ENCODE data around the gene CSNK2A2.
A peak's percentile ranks its signal among the peaks of the same experiment; 100 is the strongest.

CSNK2A2 gene

DNA sequence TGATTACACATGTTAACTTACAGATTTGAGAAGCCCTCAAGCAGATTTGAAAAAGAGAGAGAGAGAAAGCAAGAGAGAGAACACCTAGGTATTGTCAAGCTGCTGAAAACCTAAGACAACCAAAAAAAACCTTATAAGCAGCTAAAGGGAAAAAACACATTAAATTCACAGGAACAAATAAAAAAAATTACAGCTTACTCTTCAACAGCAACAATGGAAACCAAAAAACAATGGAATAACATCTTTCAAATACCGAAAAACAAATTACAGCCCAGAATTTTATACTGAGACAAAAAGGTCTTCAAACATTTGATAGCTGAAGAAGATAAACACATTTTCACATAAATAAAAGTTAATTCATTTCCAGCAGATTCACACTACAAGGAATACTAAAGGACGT lies 60.3 kb downstream of the CSNK2A2 start:
- DNase-seq = no peak

DNA sequence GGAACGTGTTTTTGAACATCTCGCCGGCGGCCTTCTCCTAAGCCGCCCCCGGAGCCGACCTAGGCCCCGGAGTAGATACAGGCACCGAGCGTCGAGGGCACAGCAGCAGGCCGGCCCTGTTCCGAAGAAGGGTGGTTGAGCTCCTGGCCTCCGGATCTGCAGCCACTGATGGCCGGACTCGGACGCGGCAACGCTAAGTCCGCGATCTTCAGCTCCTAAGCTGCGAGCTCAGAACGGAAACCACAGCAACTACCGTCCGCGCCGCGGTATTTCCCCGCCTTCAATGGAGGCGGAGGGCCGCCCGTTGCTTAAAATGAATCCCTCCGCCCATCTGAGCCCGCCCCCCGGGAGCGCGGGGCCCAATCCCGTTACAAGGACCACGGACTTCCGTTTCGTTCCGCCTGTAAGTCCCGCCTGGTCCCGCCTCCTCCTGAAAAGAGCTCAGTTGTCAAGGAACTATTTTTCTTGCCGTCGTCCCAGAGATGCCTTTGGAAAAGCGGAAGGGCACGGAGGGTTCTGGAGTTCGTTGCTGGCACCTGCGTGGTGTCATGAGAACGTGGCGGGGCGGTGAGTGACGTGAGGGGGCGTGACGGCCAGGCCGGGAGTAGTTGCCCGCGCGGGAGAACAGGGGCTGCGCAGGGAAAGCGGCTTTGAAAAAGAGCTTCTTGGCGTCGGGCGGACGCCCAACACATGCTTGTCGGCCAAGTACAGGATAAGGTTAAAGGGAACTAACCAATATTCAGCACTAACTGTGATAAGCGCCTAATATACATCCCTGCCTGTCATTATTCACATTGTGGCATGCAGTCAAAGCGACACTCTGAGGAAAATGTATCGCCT lies 68.6 kb downstream of the CSNK2A2 start, which contains the start of gene CFAP20:
Gene CFAP20 (minus strand): TSS at position 285 of the 840 bp plus-strand sequence. CDS start 266 bp downstream, at position 19.
- DNase-seq = peak; percentile 99

DNA sequence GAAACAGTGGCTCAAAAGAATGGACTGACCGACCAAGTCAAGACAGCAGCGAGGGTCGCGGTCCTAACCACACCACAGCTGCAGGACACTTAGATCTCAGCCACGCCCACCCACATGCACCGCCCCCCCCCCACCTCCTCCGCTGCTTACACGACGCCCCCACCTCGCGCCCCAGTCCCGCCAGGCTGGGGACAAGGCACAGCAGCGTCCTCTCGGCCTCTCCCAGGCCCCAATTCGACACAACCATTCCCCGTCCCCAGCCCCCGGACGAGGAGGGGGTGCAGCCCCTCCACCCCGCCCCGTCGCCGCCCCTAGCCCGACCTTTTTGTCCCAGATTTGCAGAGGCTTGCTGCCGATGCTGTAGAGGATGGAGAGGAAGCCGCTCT lies 69.2 kb downstream of the CSNK2A2 start:
- peak; percentile 50 for DNase-seq

DNA sequence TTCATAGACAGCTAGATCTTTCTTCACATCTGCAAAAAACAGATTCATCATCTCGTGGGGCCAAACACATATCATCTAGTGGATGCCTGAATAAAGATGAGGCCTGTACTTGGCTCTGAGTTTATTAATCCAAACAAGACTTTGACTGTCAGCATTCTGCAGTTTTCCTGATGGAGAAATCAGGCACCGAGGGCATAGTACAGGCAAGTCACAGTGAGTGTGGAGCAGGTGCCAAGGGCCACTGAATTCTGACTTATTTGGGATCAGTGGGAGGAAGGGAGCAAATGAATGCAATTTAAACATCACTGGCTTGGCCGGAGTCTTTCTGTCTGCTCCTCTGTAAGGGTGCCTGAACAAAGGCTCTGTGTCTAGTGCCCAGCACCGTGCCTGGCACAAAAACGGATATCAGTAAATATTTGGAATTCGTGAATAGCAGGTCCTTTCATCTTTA lies 69.7 kb downstream of the CSNK2A2 start:
- DNase-seq = no peak

DNA sequence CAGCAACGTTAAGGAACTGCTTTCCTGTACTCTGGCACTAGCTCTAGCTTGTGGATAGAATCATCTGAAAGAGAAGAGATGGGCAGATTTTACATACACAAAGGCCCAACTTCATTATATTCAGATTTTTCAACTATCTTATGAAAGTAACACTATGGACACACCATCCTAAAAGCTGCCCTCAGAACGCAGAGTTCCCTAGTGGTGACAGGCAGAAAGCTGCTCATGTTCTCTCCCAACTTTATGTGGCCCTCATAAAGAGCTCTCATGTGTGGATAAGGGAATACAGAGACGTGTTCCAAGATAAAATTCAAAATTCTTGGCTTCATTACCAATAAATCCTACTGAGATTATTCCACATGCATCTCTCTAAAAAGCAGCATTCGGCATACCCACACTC lies 70.3 kb downstream of the CSNK2A2 start:
- peak; percentile 4 for DNase-seq

DNA sequence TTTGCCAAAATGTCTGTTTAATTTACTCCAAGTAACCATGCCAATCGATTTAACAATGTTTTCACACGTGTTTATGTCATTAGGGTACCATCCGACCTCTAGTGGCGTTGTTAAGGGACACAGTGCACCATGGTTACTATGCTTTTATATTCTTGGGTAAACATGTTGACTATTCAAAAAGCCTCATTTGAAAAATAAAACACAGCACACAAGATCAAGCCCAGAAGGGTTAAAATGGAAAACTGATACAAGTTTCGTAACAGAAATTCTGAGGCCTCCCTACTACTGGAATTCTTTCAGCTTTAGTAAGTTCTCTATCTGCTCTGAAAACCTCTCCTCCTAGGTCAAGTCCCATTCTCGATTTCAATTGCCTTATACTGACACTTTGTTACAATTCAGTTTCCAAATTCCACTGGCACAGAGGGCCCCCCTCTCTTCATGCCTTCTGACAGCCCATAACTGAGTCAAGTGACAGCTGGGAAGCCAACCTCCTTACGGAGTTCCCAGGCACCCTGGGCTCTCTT lies 70.8 kb downstream of the CSNK2A2 start:
- peak; percentile 8 for DNase-seq

DNA sequence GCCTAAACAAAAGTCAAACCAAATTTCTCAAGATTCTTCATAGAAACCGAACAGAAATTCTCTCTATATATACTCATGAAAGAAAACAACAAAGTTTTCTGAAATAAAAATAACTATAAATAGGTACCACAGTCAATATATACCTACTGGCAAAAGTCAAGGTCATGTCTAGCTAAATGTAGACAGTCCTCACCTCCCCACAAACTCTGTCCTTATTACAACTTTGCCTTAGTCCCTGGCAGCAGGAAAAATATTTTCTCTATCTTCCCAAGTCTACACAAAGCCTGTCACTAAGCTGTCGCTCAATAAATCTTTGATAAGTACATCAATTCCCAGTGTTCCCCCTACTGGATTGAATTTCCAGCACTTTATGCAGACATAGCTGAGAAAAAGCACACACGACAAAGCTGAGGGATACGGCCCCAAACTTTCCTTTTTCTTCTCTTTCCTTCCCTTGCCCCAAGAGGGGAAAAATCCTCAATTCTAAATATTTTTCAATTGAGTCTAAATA lies 71.4 kb downstream of the CSNK2A2 start:
- DNase-seq = no peak

DNA sequence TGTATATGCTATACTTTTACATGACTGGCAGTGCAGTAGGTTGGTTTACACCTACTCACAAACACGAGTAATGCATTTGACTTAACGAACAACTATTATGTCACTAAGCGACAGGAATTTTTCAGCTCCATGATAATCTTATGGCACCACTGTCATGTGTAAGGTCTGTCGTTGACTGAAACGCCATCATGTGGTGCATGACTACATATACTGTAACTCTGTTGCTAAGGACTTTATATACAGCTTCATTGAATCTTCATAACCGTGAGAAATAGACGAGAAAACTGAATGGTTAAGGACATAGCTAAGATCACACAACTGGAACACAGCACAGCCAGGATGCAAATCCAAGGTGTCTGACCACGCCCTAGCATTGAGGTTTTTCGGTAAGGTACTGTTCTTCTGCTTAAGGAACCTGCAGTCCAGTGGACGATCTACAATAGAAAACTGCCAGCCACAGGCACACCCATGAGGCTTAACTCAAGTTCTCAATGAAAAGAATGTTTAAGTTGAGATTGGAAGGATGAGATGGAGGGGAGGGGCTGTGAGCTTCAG lies 72.0 kb downstream of the CSNK2A2 start:
- no peak for DNase-seq

DNA sequence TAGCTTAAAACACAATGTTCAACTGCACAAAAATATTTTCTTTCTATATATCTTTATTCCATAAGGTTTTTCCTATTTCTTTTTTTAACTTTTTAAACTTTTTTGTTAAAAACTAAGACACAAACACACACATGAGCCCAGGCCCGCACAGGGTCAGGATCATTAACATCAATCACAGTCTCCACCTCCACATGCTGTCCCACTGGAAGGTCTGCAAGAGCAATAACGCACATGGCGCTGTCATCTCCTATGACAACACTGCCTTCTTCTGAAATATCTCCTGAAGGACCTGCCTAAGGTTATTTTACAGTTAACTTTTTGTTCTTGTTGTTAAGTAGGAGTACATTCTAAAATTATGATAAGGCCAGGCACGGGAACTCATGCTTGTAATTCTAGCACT lies 72.9 kb downstream of the CSNK2A2 start:
- DNase-seq = no peak

DNA sequence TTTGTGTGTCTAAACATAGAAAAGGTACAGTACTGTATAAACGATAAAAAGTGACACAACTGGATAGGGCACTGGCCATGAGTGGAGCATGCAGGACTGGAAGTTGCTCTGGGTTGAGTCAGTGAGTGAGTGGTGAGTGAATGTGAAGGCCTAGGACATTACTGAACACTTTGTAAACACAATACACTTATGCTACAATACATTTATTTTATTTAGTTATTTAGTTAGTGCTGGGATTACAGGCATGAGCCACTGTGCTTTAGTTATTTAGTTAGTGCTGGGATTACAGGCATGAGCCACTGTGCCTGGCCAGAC lies 73.3 kb downstream of the CSNK2A2 start:
- no peak for DNase-seq

DNA sequence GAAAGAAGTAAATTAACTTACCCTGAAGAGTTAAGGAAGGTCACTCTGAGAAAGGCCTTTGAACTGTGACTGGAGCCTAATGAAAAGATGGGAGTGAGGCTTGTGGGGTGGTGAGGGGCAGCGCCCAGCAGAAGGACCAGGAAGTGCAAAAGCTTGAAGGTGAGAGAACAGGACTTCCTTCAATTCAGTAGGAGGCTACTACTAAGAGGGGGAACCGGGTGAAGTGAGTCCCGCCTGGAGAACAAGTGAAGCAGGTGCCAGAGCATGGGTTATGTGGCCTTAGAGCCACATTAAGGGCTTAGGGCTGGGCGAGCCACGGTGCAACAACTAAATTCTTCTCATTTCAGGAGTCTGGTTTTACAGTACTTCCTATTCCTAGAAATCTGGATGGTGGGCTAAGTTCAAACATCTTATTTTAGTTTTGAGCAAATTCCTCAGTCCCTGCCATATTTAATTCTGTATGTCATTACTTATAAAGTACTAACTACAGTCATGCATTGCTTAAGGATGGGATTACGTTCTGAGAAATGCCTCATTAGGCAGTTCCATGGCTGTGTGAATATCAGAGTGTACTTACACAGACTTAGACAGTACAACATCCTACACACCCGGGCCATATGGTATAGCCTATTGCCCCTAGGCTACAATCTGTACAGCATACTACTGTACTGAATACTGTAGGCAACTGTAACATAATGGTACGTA lies 73.9 kb downstream of the CSNK2A2 start:
- DNase-seq = peak; percentile 35

DNA sequence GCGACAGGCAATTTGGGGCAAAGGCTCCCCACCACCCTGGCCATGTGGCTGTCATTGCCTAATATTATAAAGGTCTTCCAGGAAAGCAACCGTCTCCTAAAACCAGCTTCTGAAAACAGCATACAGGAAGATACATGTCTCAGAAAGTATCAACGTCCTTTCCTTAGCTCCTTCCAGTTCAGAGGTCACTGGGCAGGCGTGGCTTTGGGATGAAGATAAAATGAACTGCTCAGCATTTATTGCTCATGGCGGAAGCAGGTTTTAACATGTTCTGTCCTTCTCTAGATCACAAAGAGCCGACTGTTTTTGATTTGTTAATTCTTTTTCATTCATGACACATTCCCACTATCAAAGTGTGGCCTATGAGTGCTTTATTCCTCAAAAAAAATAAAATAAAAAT lies 76.8 kb downstream of the CSNK2A2 start:
- DNase-seq = peak; percentile 20

DNA sequence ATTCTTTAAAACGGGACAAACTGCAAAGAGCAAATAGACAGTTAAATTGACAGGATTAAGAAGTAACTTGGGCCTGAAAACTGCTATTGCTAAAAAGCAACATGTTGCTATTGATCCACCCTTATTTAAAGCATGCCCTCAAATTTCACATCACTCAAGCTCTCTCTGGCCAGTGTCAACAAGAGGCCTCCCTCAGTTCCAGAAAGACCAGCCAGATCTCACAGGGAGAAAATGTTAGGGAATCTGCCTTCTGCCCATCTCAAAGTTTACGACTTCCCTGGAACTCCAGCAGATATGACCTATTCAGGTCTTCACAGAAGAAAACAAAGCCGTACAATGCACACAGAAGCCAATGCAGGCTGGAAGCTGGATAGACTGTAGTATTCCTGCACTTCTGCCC lies 77.7 kb downstream of the CSNK2A2 start:
- peak; percentile 20 for DNase-seq

DNA sequence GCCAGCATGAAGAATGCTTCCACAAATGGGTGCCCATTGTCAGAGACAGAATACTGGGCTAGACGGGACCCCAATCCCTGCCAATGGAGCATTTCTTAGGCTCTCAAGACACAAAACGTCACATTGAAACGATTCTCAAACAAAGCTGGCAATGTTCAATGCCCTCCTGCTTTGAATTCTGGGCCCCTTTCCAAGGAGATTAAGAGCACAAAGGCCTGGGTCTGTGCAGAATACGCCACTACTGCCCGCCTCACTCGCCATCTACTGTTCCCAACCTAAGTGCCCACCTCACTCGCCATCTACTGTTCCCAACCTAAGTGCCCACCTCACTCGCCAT lies 78.4 kb downstream of the CSNK2A2 start:
- DNase-seq = peak; percentile 14

DNA sequence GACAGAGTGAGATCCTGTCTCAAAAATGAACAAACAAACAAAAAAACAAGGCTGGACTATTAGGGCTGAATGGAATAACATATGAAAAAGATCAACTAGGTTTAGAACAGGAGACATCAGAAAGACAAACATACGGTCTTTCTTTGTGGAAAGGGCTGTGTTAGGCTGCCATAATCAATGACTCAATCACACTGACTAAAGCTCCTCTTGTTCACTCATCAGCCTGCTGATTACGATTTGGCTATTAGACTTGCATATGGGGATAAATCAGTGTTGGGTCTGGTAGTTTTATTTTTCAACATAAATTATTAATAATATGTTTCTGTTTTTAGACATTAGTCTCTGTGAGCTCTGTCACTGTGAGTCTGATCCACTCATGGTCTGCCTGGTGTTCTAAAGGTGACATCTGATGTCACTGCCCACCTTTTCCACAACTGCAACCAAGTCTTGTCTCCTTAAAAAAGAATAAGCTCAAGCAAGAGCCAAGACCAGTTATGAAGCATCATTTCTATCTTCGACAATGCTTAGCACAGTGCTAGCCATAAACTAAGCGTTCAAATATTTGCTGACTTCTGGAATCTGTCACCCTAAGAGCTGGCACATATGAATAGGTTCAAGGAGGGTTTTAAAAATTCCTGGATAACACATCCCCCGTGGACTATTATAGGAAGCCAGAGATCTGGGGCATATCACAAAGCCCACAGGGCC lies 79.0 kb downstream of the CSNK2A2 start:
- DNase-seq = no peak

DNA sequence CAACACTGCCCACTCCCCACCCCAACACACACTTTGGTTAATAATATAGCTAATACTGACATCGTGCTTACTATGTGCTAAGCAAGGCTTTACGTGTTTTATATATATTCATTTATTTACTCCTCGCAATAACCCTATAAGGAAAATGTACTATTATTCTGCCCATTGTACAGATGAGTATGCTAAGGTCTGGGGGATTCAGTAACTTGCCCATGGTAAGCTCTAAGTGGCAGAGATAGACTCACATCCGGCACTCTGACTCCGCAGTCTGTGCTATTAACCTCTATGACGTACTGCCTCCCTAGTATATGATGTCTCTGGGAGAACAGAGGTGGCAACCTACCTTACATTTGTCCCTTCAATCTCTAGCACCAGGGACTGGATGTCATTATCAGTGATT lies 81.4 kb downstream of the CSNK2A2 start:
- no peak for DNase-seq

DNA sequence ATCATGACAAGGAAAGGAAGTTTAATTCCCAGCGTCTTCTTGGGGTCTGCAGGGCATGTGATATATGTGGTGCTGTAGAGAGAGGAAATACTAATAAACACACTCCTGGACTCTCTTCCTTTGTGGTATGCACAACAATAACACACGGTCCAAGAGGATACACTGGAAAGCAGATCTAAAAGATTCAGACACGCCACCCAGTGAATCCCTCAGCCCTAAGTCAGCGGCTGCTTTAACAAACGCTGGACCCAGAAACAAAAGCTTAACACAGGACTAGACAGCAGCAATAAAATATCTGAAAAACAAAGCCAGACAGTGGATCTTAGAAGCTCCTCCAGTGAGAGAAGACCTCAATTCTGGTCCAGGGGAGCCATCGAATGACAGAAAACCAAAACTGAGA lies 81.8 kb downstream of the CSNK2A2 start:
- DNase-seq = no peak

DNA sequence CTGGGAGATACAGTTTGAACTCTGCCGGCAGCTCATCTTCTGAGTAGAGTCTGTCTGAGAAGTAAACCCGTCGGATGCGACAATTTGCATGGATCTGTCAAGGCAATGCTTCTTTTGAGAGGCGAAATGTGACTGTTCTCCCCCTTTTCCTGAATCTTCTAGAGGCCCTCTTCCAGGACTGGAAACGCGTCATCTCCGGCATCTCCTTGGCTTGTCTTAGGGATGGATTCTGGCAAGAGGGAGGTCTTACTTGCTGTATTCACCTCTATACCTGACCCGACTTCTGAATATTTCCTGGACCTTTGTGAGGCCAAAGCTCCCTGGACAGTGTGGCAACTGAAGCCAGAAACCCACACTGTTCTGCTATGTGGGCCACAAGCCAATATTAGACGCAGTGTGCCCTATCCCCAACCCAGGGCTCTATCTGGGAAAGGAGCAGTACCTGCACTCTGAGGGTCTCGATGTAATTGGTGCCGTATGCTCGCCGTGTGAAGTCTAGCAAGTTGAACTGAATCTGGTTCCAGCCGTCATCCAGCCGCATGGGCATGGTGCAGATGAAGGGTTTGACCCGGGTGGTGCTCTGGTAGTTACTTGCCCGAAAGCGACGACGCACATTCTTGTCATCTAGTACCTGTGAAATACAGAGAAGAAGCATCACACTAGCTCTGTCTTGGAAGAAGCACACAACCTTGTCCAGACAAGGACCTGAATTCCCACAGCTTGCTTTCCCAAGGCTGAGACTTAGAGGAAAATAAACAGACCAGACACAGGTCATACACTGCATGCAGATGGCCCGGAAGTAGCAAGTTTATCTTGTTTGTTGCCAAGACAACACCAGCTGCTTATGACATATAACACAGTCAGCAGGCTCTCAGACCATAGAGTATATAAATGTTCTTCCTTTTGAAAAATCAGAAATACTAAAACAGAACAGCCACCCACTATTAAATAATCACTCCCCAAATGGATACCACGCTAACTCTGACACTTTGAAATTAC lies 82.8 kb downstream of the CSNK2A2 start:
- DNase-seq = no peak

DNA sequence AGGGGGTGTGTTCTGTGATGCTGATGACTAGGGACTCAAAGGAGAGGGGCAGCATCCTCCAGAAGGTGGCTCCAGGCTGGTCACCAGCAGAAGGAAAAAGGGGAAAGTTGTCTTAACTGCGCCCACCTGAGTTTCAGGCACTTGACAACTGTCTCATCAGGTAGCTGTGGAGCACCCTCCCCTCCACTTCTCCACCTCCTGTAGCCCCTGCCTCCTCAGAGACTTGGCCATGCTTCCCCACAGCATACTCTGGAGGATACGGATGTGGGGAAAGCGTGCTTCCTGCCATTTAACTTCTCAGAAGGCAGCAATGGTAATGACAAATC lies 86.6 kb downstream of the CSNK2A2 start:
- no peak for DNase-seq

DNA sequence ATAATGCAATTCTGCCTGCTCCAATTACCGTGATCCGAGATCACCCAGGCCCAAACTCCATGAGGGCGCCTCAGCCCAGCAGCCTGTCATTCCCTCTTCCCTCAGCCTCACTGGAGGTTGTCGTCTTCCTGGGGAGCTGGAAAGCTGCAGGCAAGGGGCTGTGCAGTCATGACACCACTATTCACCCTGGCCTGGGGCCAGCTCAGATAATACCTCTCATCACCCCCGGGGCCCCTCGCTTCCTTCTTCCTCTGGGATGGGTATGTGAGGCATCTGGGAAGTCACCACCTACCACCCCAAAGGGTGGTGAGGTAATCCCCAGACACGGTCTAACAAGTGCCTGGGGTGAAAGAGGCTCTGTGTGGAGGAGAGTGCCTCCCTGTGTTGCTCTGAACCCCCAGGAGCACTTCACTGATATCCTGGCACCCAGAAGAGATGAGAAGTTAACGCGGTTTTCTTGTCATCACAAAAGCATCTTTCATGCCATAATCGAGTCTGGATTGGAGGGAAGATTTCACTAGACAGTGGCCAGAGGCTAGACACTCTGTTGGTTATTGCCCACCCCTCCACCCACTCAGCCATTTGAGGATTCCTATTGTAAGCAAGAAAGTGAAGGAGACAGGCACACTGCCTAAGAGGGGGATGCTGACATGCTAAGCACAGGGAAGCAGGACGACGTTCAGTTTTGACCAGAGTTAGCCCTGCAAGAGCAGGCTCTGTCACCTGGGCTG lies 87.2 kb downstream of the CSNK2A2 start:
- peak; percentile 1 for DNase-seq

DNA sequence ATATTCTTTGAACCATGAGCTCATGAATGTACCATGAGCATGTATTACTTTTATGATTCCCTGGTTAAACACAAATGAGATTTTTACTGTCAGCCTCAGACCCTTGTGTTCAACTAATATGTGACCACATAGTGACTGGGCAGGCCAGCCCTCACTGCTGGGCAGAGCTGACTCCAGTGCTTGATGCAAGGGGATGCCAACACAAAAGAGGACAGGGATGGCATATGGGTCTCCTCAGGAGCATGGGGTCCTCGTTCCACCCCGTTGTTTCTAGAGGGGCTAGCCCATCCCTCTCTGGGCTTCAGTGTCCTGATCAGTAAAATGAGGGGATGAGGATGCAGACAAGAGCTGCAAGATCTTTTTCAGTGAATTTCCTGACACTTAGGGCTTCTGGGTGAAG lies 88.0 kb downstream of the CSNK2A2 start:
- no peak for DNase-seq

All from NCI-H69 (cell line).